Lung microvascular endothelial cell (primary cell): ENCODE data around the gene CATSPERD. TPM values are rescaled to one million over a fixed set of nuclear protein-coding genes. Genes with fewer than 3 reads are reported as not detected.
"Not testable (repeated sequence)": the region's sequence is repeated elsewhere in the genome, so short reads cannot be mapped to it uniquely, and the experiment has no call there.

Experiments used
- DNase-seq, 2 donors: peaks; one replicate each; pipeline versions ENCODE4 v3.0.0 to v3.0.0-alpha.2; 2010; ENCODE audit warnings: low read depth in 2 of 2
- total RNA-seq: library from RNA; depleted of rRNA; stranded (reverse); fragments of >200 nt; gene quantifications from 2 replicates; pipeline ENCODE4 v1.2.1, GENCODE V29; 2014

Gene CATSPERD
- total RNA-seq, 1 donor from 2014 or later = not detected

DNA sequence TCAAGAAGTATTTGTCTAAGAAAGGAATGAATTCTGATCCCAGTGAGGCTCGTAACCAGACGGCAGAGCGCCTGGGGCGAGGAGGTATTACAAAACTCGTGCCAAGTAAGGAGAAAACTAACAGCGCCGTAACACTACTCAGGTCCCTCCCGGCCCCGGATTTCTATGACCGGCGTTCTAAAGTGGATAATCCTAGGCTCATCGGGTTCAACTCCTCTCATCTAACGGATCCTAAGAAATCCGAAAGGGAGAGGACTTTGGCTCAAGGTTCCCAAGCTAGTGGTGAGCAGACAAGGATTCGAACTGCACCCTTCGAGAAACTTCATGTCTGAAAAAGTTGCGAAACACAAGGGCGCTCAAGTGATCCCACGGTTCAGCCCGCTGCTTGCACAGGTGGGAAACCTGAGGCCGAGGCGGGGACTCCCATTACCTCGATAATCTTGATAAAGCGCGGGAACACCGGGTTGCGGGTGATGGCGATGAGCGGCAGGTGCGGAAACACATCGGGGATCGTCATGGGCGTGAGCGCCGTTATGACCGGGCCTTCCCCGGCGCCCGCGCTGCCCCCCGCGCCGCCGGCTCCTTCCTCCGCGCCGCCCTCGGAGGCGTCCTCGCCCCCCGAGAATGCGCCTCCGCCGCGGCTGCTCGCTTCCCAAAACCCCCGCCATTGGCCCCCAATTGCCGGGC is 1.0 kb upstream of the CATSPERD start:
- peak; percentile 23 to 28 for DNase-seq

- DNase-seq = no peak
These were observed 7.1 kb downstream of the CATSPERD start for GRCh38 chr19:5727453-5728050.

GRCh38 chr19:5733172-5733571 is 12.7 kb downstream of the CATSPERD start:
- DNase-seq = not testable (repeated sequence)

DNA sequence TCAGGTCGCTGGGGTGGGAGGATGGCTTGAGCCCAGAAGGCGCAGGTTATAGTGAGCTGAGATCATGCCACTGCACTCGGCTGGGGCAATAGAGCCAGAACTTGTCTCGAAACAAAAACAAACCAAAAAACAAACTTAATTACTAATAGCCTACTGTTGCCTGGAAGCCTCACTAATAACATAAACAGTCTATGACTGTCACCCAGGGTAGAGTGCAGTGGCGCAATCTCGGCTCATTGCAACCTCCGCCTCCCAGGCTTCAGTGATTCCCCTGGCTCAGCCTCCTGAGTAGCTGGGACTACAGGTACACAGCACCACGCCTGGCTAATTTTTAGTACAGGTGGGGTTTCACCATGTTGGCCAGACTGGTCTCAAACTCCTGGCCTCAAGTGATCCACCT is 18.0 kb downstream of the CATSPERD start:
- DNase-seq = no peak

DNA sequence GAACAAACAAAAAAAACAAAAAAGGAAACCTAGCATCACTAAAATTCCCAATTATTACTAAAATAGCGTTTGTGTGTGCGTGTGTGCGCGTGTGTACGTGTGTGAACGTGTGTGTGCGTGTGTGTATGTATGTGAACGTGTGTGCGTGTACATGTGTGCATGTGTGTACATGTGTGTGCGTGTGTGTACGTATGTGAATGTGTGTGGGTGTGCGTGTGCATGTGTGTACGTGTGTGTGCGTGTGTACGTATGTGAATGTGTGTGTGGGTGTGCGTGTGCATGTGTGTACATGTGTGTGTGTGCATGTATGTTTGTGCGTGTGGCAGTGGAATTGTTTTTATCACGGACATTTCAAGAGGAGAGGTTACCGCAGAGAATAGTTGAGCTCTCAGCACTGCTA is 21.6 kb downstream of the CATSPERD start:
- no peak for DNase-seq

- no peak for DNase-seq
These were observed 23.2 kb downstream of the CATSPERD start for GRCh38 chr19:5743630-5744029.

DNA sequence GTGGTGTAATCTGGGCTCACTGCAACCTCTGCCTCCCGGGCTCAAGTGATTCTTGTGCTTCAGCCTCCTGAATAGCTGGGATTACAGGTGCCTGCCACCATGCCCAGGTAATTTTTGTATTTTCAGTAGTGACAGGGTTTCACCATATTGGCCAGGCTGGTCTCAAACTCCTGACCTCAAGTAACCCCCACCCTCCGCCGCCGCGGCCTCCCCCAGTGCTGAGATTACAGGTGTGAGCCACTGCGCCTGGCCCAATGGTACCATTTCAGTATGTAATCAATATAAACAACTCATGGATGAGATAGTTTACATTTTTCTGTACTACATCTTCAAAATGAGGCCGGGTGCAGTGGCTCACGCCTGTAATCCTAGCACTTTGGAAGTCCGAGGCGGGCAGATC is 24.6 kb downstream of the CATSPERD start:
- DNase-seq = not testable (repeated sequence)

DNA sequence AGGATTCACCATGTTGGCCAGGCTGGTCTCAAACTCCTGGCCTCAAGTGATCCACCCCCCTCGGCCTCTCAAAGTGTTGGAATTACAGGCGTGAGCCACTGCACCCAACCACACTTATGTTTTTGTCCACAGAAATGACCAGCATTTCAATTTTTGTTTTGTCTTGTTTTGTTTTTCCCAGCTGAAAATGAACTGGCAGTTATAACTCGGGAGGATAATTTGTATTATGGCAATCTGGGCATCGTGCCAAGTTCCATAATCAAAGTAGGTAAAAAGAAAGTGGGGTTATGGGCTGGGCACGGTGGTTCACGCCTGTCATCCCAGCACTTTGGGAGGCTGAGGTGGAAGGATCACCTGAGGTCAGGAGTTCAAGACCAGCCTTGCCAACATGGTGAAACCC is 28.5 kb downstream of the CATSPERD start:
- DNase-seq = peak in 1 of 2 donors; percentile 52

DNA sequence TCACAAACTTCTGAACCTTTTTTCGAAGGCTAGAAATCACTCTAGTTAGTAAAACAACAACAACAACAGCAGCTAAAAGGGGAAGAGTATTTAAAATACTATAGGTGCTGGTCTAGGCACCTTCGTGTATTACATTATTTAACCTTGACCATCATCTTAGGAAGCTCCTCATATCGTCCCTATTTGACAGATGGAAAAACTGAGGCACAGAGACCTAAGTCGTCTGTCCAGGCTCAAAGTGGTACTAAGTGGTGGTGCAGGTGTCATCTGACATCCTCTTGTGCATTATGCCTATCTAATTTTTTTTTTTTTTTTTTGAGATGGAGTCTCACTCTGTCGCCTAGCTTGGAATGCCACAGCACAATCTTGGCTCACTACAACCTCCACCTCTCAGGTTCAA is 29.1 kb downstream of the CATSPERD start:
- DNase-seq = no peak

DNA sequence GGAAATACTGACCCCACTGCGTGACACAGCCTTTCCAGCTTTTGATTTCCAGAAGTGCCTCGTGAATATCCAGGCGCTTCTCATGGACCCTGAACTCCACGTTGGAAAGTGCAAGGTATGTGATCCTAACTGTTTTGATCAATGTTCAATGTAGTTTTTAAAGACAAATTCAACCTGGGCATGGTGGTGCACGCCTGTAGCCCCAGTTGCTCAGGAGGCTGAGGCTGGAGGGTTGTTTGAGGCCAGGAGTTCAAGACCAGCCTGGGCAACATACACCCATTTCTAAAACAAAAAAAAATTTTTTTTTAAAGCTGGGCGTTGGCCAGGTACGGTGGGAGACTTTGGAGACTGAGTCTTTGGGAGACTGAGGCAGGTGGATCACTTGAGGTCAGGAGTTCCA is 31.3 kb downstream of the CATSPERD start:
- DNase-seq = no peak

GRCh38 chr19:5753743-5754142 is 33.3 kb downstream of the CATSPERD start:
- no peak for DNase-seq

DNA sequence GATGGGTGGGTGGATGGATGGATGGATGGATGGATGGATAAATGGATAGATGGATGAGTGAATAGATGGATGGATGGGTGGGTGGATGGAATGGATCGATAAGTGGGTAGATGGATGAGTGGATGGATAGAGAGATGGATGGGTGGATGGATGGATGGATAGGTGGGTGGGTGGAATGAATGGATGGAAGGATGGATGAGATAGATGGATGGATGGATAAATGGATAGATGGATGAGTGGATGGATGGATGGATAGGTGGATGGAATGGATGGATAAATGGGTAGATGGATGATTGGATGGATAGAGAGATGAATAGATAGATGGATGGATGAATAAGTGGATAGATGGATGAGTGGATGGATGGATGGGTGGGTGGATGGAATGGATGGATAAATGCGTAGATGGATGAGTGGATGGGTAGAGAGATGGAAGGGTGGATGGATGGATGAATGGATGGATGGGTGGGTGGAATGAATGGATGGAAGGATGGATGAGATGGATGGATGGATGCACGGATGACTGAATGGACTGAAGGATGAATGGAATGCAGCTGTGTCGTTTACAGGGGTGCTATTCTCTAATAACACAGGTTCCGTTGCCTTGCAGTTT is 42.3 kb downstream of the CATSPERD start:
- DNase-seq = no peak

DNA sequence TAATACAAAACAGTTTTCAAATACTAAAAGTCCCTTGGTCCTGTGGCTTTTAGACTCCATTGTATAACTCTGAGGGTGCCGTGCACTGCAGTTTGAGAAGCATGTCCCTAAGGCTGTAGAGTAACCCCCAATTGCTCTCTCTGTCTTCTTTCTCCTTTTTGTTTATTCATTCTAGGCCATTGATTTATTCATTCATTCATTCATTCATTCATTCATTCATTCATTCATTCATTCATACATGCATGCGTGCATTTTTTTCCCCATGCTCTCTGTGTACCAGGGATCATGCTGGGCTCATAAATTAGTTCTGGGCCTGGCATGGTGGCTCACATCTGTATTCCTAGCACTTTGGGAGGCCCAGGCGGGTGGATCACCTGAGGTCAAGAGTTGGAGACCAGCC is 44.8 kb downstream of the CATSPERD start:
- no peak for DNase-seq

GRCh38 chr19:5767949-5768348 is 47.5 kb downstream of the CATSPERD start:
- no peak for DNase-seq

DNA sequence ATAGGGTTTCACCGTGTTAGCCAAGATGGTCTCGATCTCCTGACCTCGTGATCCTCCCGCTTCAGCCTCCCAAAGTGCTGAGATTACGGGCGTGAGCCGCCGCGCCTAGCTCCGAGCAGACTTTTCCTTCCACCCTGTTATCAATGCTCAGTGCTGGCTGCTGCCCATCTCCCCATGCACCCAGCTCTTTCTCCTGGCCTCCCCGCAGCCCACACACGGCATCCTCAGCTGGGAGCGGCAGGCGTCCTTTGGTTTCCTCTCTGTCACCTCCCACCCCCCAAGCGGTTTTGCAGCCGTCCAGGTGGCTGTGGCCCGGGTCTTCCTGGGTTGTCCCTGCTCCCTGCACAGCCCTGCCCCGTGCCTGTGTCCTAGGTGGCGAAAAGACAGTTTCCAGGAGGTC is 52.0 kb downstream of the CATSPERD start:
- no peak for DNase-seq

DNA sequence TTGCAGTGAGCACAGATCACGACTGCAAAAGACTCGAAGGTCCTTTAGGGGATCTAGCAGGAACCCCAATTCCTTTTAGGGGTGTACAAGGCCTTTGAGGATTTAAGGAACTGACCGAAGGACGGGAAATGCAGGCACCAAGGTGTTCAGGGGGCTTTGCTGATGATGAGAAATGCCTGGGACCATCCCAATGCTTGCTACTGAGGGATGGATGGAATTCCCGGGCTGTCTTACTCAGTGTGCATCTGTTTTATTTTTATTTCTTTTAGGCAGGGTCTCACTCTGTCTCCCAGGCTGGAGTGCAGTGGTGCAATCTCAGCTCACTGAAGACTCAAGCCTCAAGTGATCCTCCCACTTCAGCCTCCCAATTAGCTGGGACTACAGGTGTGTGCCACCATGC is 52.8 kb downstream of the CATSPERD start:
- DNase-seq = no peak

DNA sequence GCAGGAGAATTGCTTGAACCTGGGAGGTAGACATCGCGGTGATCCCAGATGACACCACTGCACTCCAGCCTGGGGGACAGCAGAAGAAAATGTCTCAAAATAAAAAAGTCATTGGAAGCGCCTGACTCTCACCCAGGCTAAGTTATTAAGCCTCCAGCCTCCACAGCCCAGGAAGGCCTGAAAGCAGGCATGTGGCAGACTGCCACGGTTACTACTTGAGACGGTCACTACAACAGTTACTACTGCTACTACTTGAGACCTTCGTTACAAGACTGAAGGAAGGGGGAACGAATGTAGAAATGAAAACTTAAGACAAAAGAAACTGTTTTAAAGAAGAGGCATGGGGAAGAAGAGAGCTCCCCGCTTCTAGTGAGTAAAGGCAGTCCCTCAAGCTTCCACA is 54.5 kb downstream of the CATSPERD start:
- no peak for DNase-seq

- no peak for DNase-seq
These were observed 55.4 kb downstream of the CATSPERD start for GRCh38 chr19:5775668-5776309.

DNA sequence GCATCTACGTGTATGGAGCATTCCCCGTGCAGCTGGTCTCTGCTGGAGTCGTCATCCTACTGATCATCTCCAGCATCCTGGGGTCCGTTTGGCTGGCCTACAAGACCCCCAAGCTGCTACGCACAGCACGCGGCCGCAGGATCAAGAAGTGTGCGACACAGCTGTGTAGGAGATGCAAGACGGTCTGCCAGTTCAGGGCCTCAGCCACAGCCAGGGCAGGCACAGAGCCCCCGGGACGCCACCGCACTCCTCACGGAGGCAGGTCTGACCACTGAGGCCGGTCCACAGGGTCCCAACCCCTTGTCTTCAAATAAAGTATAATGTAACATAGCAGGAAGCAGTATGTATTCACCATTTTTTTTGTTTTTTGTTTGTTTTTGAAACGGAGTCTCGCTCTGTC is 58.0 kb downstream of the CATSPERD start:
- DNase-seq = no peak

DNA sequence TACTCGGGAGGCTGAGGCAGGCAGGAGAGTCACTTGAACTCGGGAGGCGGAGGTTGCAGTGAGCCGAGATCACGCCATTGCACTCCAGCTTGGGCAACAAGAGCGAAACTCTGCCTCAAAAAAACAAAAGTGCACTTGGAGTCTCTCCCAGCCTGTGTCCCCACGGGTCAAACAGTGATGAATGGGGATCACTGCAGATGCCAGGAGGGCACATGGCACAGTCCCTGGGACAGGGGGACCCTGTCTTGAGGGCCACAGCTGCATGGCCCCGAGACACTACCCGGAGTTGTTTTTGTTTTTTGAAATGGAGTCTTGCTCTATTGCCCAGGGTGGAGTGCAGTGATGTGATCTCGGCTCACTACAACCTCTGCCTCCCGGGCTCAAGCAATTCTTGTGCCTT is 60.5 kb downstream of the CATSPERD start:
- DNase-seq = not testable (repeated sequence)

GRCh38 chr19:5782322-5782721 is 61.9 kb downstream of the CATSPERD start:
- no peak for DNase-seq
